HEK293T (cell line): Measurements from ENCODE around the gene CDH2.

ENCODE experiments used
- CTCF ChIA-PET: fragments of 350-600 bp; formaldehyde crosslinking; extraction: SDS; loops from one replicate; lab custom pipeline; 2021; ENCODE audit warnings: antibody characterized with exemption, inconsistent platforms; lab: Yijun Ruan, JAX
- POLR2A ChIA-PET: fragments of 350-600 bp; formaldehyde crosslinking; extraction: SDS; loops from one replicate; lab custom pipeline; 2020; ENCODE audit warnings: antibody characterized with exemption, inconsistent platforms; lab: Yijun Ruan, JAX
- DNase-seq: peaks from one replicate; pipeline ENCODE4 v3.0.0; 2012; ENCODE audit warnings: mixed read lengths; ENCODE audit errors: extremely low spot score
- ARNT ChIP-seq: fragments of 450-650 bp; IDR thresholded peaks from 2 replicates; pipeline ENCODE4 v1.6.1; 2017; ENCODE audit warnings: mild to moderate bottlenecking
- BHLHE40 ChIP-seq: fragments of 450-650 bp; IDR thresholded peaks from 2 replicates; pipeline ENCODE4 v1.6.1; 2016; ENCODE audit warnings: mild to moderate bottlenecking, moderate library complexity, borderline replicate concordance
- CTBP1 ChIP-seq: fragments of 450-650 bp; IDR thresholded peaks from 2 replicates; pipeline ENCODE4 v1.6.1; 2016; ENCODE audit warnings: borderline replicate concordance
- ELF4 ChIP-seq: fragments of 450-650 bp; IDR thresholded peaks from 2 replicates; pipeline ENCODE4 v1.6.1; 2017; ENCODE audit warnings: antibody characterized with exemption
- FOXA1 ChIP-seq: fragments of 450-650 bp; IDR thresholded peaks from 2 replicates; pipeline ENCODE4 v1.6.1; 2016; ENCODE audit warnings: mild to moderate bottlenecking
- FOXK2 ChIP-seq: fragments of 450-650 bp; IDR thresholded peaks from 2 replicates; pipeline ENCODE4 v1.6.1; 2016; ENCODE audit warnings: mild to moderate bottlenecking
- FOXM1 ChIP-seq: fragments of 450-650 bp; IDR thresholded peaks from 2 replicates; pipeline ENCODE4 v1.6.1; 2017; ENCODE audit warnings: mild to moderate bottlenecking, borderline replicate concordance
- HDGF ChIP-seq: fragments of 450-650 bp; IDR thresholded peaks from 2 replicates; pipeline ENCODE4 v1.6.1; 2017; ENCODE audit warnings: antibody characterized with exemption, borderline replicate concordance
- L3MBTL2 ChIP-seq: fragments of 450-650 bp; conservative IDR thresholded peaks from 2 replicates; pipeline ENCODE4 v1.6.1; 2016; ENCODE audit warnings: mild to moderate bottlenecking
- LEF1 ChIP-seq: fragments of 450-650 bp; IDR thresholded peaks from 2 replicates; pipeline ENCODE4 v1.6.1; 2017; ENCODE audit warnings: mild to moderate bottlenecking, borderline replicate concordance
- NFRKB ChIP-seq: fragments of 450-650 bp; IDR thresholded peaks from 2 replicates; pipeline ENCODE4 v1.6.1; 2016; ENCODE audit warnings: mild to moderate bottlenecking, moderate library complexity
- SP1 ChIP-seq: fragments of 450-650 bp; IDR thresholded peaks from 2 replicates; pipeline ENCODE4 v1.6.1; 2017
- SUZ12 ChIP-seq: fragments of 450-650 bp; IDR thresholded peaks from 2 replicates; pipeline ENCODE4 v1.6.1; 2016; ENCODE audit warnings: mild to moderate bottlenecking
- TARDBP ChIP-seq: fragments of 450-650 bp; IDR thresholded peaks from 2 replicates; pipeline ENCODE4 v1.6.1; 2016
- ZNF384 ChIP-seq: fragments of 450-650 bp; IDR thresholded peaks from 2 replicates; pipeline ENCODE4 v1.6.1; 2016
- TF ChIP-seq, protein P1 (sequence below): fragments of 450-650 bp; IDR thresholded peaks from 2 replicates; pipeline ENCODE4 v1.6.1; 2016

The CDH2 gene

DNA sequence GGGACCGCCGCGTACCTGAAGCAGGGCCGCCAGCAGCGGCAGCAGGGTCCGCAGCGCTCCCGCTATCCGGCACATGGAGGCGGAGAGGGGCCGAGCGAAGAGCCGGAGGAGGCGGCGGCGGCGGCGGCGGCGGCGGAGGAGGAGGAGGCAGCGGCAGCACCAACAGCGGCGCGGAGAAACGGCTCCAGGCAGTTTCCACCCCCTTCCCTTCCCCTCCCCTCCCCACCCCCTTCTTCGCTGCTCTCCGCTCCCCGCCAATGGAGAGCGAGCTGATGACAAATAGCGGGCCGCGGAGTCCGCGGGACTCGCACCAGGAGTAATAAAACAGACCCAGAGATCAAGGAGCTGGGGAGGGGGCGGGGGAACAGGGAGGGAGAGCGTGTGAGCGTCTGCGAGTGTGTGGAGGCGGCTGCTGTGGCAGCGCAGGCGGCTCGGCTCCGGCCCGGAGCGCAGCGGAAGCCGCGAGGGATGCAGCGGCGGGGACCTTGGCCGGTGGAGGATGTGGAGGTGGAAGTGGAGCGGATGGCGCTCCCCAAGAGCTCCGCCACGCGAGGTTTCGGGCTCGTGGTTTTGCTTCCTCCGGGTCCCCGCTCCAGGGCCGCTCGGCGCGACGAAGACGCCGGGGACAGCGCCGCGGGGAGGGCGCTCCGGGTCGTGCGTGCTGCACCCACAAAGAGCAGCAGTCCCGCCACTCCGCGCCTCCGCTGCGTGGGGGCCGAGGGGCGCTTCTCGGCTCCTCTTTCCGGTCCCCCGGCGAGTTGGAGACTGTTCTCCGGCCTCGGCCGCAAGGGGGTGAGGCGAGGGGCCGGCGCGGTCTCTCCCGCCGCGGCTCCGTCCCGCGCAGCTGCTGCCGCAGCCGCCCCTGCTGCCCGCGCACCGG is at the start of gene CDH2:
TSS of gene CDH2 (minus strand) at position 183 of the 880 bp plus-strand sequence. CDS start at position 75, 108 bp downstream.
- CTCF ChIA-PET: no interaction called here
- peak; percentile 85 for DNase-seq
- POLR2A ChIA-PET: interaction anchor here (0.5 to 1.5 kb wide), 10 partner anchors 10 to 424 kb away, joined by 3 to 5 read pairs (median 3); no protein-coding TSS in a partner anchor
- TF ChIP-seq CTBP1 (peak; percentile 76), L3MBTL2 (peak; percentile 58), LEF1 (peak; percentile 55; the same call in 1 of the 2 replicates), ELF4 (no peak)

DNA sequence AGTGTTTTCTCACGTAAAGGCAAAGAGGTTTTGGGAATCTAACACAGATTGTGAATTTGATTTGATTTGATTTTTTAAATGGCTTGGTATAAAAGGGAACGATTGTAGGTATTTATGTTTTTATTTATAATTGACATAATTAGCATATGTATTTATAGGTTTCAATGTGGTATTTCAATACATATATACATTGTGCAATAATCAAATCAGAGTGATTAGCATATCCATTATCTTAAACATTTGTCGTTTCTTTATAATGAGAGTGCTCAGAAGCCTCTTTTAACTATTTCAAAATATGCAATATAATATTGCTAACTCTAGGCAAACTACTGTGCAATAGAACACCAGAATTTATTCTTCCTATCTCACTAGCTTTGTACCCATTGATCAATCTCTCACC is 35.1 kb upstream of the CDH2 start:
- CTCF ChIA-PET: no interaction called here
- POLR2A ChIA-PET: no interaction called here
- no peak for DNase-seq
- no peak for TF ChIP-seq FOXM1
- TF ChIP-seq SUZ12: no peak
- TF ChIP-seq ARNT: no peak
- TF ChIP-seq ELF4: no peak
- TF ChIP-seq CTBP1: no peak
- no peak for TF ChIP-seq FOXK2
- TF ChIP-seq, protein P1, sequence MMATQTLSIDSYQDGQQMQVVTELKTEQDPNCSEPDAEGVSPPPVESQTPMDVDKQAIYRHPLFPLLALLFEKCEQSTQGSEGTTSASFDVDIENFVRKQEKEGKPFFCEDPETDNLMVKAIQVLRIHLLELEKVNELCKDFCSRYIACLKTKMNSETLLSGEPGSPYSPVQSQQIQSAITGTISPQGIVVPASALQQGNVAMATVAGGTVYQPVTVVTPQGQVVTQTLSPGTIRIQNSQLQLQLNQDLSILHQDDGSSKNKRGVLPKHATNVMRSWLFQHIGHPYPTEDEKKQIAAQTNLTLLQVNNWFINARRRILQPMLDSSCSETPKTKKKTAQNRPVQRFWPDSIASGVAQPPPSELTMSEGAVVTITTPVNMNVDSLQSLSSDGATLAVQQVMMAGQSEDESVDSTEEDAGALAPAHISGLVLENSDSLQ: no peak
- no peak for TF ChIP-seq BHLHE40
- no peak for TF ChIP-seq TARDBP

DNA sequence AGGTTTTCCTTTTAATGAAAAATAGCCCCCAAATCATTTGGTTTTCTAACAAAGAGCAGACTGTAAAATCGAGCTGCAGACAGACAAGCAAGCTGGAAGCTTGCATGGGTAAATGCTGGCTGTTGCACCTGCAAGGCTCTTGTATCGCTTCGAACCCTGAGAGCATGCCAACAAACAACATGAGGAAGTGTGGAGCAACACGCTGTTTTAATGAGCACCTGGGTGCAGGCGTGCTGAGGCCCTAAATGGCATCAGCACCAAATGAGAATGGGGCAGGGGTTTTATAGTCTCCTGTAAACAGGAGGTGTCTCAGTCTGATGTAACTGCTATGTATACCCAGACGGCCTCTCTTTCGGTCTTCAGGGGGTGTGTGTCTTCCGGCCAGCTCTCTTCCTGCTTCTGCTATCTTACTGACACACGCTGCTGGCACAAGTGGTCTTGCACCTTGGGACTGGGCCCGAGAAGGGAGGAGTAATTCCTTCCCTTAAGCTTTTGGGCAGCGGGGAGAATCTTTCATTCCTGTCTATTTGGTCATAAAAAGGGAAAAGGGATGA is 31.9 kb upstream of the CDH2 start:
- TF ChIP-seq, protein P1: no peak
- TF ChIP-seq ZNF384 (no peak), NFRKB (no peak), HDGF (no peak), SP1 (no peak), ARNT (no peak), BHLHE40 (no peak)
- ChIA-PET CTCF (no interaction called here), POLR2A (no interaction called here)
- DNase-seq: no peak

DNA sequence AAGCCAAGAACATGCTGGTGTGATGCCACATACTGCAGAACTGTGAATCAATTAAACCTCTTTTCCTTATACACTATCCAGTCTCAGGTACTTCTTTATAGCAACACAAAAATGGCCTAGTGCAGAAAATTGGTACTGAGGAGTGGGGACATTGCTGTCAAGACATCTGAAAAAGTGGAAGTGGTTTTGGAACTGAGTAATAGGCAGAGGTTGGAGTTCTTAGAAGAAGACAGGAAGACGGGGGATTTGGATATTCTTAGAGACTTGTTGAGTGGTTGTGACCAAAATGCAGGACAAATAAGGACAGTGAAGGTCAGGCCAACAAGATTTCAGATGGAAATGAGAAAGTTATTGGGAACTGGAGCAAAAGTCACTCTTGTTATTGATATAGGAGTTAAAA is 31.3 kb upstream of the CDH2 start:
- TF ChIP-seq ELF4 (no peak), NFRKB (no peak)
- CTCF ChIA-PET: no interaction called here
- POLR2A ChIA-PET: no interaction called here
- no peak for DNase-seq

DNA sequence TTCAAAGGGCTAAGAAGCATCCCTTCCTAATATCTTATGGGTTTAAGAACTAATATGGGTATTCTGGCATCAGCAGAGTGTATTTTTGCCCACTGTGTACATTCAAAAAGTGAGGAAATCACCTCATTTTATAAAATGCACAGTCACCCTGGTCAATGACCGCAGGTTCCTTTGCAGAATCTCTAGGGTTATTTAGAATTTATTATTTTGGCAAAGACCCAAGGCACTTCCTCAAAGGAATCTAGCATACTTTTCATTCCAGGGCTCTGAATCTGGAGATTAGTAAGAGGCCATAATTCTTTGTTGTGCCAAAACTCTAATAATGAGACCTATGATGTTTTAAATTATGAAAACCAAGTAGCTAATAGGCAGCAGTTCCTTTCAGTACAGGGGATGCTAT is 27.2 kb upstream of the CDH2 start:
- POLR2A ChIA-PET: no interaction called here
- TF ChIP-seq LEF1 (no peak), FOXK2 (no peak), ELF4 (no peak), CTBP1 (no peak)
- no peak for DNase-seq
- CTCF ChIA-PET: no interaction called here

DNA sequence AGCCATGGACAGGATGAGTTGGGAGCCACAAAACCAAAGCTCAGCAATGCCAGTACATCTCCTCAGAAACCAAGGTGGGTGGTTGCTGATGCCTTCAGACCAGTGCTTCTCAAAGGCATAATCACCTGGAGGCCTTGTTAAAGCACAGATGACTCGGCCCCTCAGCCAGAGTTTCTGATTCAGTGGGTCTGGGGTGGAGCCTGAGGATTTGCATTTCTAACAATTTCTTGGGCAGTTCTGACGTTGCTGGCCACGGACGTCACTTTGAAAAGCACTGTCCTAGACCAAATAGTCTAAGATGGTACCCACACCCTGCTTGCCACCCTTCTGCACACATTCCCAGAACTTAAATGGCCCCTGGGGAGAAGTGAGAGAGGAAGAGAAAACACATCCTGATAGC is 24.1 kb upstream of the CDH2 start:
- ChIA-PET POLR2A (no interaction called here), CTCF (no interaction called here)
- DNase-seq: no peak
- TF ChIP-seq BHLHE40: no peak
- no peak for TF ChIP-seq L3MBTL2
- TF ChIP-seq ARNT: no peak

DNA sequence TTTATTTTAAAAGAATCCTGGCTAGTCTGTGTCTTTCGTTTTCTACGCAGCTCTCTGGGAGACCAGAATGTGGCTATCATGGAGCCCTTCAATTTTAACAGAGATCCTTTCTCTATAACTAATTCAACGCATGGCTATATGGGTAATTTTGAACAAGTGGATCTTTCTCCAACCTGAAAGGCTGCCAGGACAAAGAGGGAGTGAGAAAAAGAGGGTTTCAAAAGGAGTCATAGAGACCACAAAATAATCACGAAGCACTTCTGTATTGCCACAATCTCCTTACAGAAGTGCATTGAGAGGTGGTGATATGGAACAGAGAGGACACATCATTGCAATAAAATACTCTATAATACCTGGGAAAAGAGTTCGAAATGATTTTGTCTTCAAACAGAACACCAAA is 21.7 kb upstream of the CDH2 start:
- TF ChIP-seq FOXM1: no peak
- ChIA-PET CTCF (interaction anchor here (0.5 kb wide), 1 partner anchor 15 kb away, joined by 3 read pairs; no protein-coding TSS in a partner anchor), POLR2A (no interaction called here)
- DNase-seq: no peak

DNA sequence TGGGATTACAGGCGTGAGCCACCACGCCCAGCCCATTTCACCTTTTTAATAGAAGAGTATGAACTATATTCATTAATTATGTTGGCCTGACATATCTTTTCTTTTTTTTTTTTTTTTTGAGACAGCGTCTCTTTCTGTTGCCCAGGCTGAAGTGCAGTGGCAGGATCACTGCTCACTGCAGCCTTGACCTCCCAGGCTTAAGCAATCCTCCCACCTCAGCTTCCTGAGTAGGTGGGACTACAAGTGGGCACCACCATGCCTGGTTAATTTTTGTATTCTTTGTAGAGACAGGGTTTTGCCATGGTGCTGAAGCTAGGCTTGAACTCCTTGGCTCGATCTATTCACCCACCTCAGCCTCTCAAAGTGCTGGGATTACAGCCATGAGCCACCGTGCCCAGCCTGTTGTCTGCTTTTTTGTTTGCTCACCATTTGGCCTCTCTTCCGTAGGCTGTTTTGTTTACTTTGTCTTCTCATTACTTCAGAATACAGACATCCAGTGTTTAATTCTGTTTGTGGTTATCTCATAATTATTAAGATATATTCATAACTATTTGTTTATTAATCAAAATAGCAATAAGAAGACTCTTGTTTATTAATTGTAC is 16.3 kb upstream of the CDH2 start:
- TF ChIP-seq, protein P1: no peak
- no peak for TF ChIP-seq BHLHE40
- no peak for TF ChIP-seq FOXA1
- no peak for TF ChIP-seq L3MBTL2
- no peak for TF ChIP-seq ZNF384
- TF ChIP-seq FOXK2: no peak
- no peak for TF ChIP-seq LEF1
- TF ChIP-seq HDGF: no peak
- TF ChIP-seq ARNT: no peak
- TF ChIP-seq NFRKB: no peak
- TF ChIP-seq FOXM1: no peak
- TF ChIP-seq TARDBP: no peak
- no peak for TF ChIP-seq ELF4
- no peak for TF ChIP-seq CTBP1
- no peak for TF ChIP-seq SP1
- TF ChIP-seq SUZ12: no peak
- CTCF ChIA-PET: no interaction called here
- DNase-seq: no peak
- POLR2A ChIA-PET: no interaction called here
